ENCODE data around the gene DVL2.

DVL2 gene

GRCh38 chr17:7204828-7205461 is 29.4 kb downstream of the DVL2 start:
- peak; percentile 93 for DNase-seq (ENCODE audit: low read depth)
- H3K4me3 ChIP-seq (ENCODE audit: low read depth, low read length) = peak overlapping the region; percentile 70
- TF ChIP-seq CTCF (conservative IDR thresholded peaks at IDR 0.05; ENCODE audit: low read depth, low read length) = no peak

GRCh38 chr17:7204336-7204735 is 30.0 kb downstream of the DVL2 start:
- TF ChIP-seq CTCF (conservative IDR thresholded peaks at IDR 0.05; ENCODE audit: low read depth, low read length) = no peak
- peak overlapping the region; percentile 70 for H3K4me3 ChIP-seq (ENCODE audit: low read depth, low read length)
- no peak for DNase-seq (ENCODE audit: low read depth)

GRCh38 chr17:7203391-7203790 is 30.9 kb downstream of the DVL2 start:
- no peak for DNase-seq (ENCODE audit: low read depth)
- no peak for TF ChIP-seq CTCF (conservative IDR thresholded peaks at IDR 0.05; ENCODE audit: low read depth, low read length)
- H3K4me3 ChIP-seq (ENCODE audit: low read depth, low read length) = no peak overlapping the region

- TF ChIP-seq CTCF (conservative IDR thresholded peaks at IDR 0.05; ENCODE audit: low read depth, low read length) = no peak
- no peak overlapping the region for H3K4me3 ChIP-seq (ENCODE audit: low read depth, low read length)
- no peak for DNase-seq (ENCODE audit: low read depth)
Observed at GRCh38 chr17:7196651-7197401, 37.5 kb downstream of the DVL2 start.

DNA sequence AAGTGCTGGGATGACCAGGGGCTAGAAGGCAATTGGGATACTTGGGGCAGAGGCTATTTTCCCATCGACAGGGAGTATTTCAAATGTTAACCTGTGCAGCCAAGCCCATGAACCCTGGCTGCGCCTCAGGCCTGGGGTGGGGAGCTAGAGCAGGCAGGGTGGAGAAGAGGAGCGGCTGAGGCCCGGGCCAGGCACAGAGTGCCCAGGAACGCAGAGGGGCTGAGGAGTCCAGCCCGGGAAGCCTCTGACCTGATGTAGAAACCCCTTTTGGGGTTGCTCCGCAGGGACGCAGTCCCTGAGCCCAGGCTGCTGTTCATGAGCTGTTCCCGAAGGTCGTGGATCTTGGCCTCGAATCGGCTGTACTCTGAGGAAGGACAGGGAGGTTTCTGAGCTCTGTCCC is 38.3 kb downstream of the DVL2 start:
- no peak overlapping the region for H3K4me3 ChIP-seq (ENCODE audit: low read depth, low read length)
- DNase-seq (ENCODE audit: low read depth) = no peak
- no peak for TF ChIP-seq CTCF (conservative IDR thresholded peaks at IDR 0.05; ENCODE audit: low read depth, low read length)

DNA sequence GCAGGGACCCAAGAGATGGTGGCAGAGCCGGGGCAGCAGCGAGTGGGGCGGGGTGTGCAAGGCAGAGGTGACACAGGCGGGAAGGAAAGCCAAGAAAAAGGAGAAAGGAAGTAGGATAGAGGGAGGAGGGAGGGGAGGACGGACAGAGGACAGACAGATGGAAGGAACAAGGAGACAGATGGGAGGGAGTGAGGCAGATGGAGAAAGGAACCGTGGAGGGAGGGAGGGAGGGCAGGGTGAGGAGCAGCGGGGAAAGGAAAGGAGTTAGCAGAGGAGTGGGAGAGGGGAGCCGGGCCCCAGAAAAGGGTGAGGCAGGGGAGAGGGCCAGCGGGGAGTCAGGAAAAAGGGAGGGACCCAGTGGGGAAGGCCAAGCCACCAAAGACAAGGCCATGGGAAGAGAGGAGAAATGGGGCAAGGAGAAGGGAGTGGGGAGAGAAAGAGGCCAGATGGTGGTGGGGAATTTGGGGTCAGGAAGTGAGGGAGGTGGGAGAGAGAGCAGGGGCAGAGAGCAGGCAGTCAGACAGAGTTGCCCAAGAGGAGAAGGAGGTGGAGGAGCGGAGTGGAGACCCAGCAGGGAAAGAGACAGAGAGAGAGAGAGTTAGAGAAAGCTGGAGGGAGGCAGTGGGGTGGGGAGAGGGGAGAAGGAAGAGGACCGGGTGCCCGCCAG is 41.9 kb downstream of the DVL2 start:
- TF ChIP-seq CTCF (conservative IDR thresholded peaks at IDR 0.05; ENCODE audit: low read depth, low read length) = no peak
- no peak for DNase-seq (ENCODE audit: low read depth)
- H3K4me3 ChIP-seq (ENCODE audit: low read depth, low read length) = no peak overlapping the region
